T-helper 1 cell (primary cell): Measurements from ENCODE around the gene SIVA1.

ENCODE experiments used
- DNase-seq, 5 donors: peaks; one replicate each; pipeline ENCODE4 v3.0.0-alpha.2; 2012 to 2020

The SIVA1 gene

GRCh38 chr14:104785708-104786080 is 32.7 kb downstream of the SIVA1 start:
- no peak for DNase-seq

GRCh38 chr14:104786091-104786586 is 33.2 kb downstream of the SIVA1 start:
- no peak for DNase-seq

GRCh38 chr14:104786726-104787675 is 34.1 kb downstream of the SIVA1 start:
- no peak for DNase-seq

GRCh38 chr14:104787736-104788135 is 34.8 kb downstream of the SIVA1 start:
- no peak for DNase-seq

- DNase-seq, result no peak
These were observed 35.3 kb downstream of the SIVA1 start for GRCh38 chr14:104788161-104788818.

GRCh38 chr14:104788873-104789663 is 36.1 kb downstream of the SIVA1 start:
- DNase-seq, result no peak

- no peak for DNase-seq
These were observed 37.1 kb downstream of the SIVA1 start for GRCh38 chr14:104789752-104790743.

- DNase-seq, result no peak
These were observed 38.5 kb downstream of the SIVA1 start for GRCh38 chr14:104791425-104791824.

- no peak for DNase-seq
These were observed 39.3 kb downstream of the SIVA1 start for GRCh38 chr14:104792101-104792884.

GRCh38 chr14:104792945-104793702 is 40.2 kb downstream of the SIVA1 start:
- DNase-seq, result no peak

- DNase-seq, result no peak
These were observed 40.7 kb downstream of the SIVA1 start for GRCh38 chr14:104793703-104793959.

- DNase-seq, result peak in 1 of 5 donors; percentile 32
These were observed 41.2 kb downstream of the SIVA1 start for GRCh38 chr14:104794099-104794498.

- DNase-seq, result no peak
These were observed 41.7 kb downstream of the SIVA1 start for GRCh38 chr14:104794631-104794992.

GRCh38 chr14:104794993-104795780 is 42.2 kb downstream of the SIVA1 start, which contains the start of gene AKT1:
AKT1 (minus strand) TSS chr14:104795748; CDS start chr14:104792643, 3,105 bp downstream.
- peak in 1 of 5 donors; percentile 36 for DNase-seq

GRCh38 chr14:104795781-104796686 is 43.1 kb downstream of the SIVA1 start:
- DNase-seq, result peak; percentile 31 to 68 (median 45)

GRCh38 chr14:104796687-104797081 is 43.7 kb downstream of the SIVA1 start:
- DNase-seq, result no peak

GRCh38 chr14:104797115-104798044 is 44.4 kb downstream of the SIVA1 start:
- DNase-seq, result no peak
